Type B pancreatic cell (in vitro differentiated cells): ENCODE data around the gene XAGE5. TPM values are rescaled to one million over a fixed set of nuclear protein-coding genes. Genes with fewer than 3 reads are reported as not detected.
"Not testable (repeated sequence)": the region's sequence is repeated elsewhere in the genome, so short reads cannot be mapped to it uniquely, and the experiment has no call there.

Experiments used
- DNase-seq: peaks from one replicate; pipeline ENCODE4 v3.0.0; 2021; ENCODE audit warnings: mixed read lengths; ENCODE audit not compliant: unreplicated experiment; ENCODE audit errors: extremely low spot score
- H3K27ac Mint-ChIP-seq: 2 replicates; pipeline ENCODE4 v1.8.0; 2021; ENCODE audit warnings: mild to moderate bottlenecking, mixed read lengths
- H3K27me3 Mint-ChIP-seq: 2 replicates; pipeline ENCODE4 v1.8.0; 2021; ENCODE audit warnings: mixed read lengths
- H3K36me3 Mint-ChIP-seq: 2 replicates; pipeline ENCODE4 v1.8.0; 2021; ENCODE audit warnings: mixed read lengths
- H3K4me1 Mint-ChIP-seq: one replicate; pipeline ENCODE4 v1.8.0; 2021; ENCODE audit warnings: mixed read lengths; ENCODE audit not compliant: unreplicated experiment
- H3K4me3 Mint-ChIP-seq: 2 replicates; pipeline ENCODE4 v1.8.0; 2021; ENCODE audit warnings: mild to moderate bottlenecking, mixed read lengths
- H3K9me3 Mint-ChIP-seq: 2 replicates; pipeline ENCODE4 v1.8.0; 2021; ENCODE audit warnings: mixed read lengths
- CTCF ChIP-seq: fragments of 200-600 bp; sonication (generic); conservative IDR thresholded peaks from 2 replicates; pipeline ENCODE4 v1.5.0; 2021; ENCODE audit warnings: antibody characterized with exemption, mild to moderate bottlenecking
- long read RNA-seq: library from polyadenylated mRNA; unstranded; transcript quantifications from one replicate; pipeline ENCODE4 v2.0.0, GENCODE V29; 2020
- total RNA-seq: library from RNA; stranded (reverse); gene quantifications from 2 replicates; pipeline ENCODE4 v1.2.1, GENCODE V29; 2021; ENCODE audit warnings: low replicate concordance

Gene XAGE5
- total RNA-seq: not detected in 2 replicates
- long read RNA-seq: 0 reads

DNA sequence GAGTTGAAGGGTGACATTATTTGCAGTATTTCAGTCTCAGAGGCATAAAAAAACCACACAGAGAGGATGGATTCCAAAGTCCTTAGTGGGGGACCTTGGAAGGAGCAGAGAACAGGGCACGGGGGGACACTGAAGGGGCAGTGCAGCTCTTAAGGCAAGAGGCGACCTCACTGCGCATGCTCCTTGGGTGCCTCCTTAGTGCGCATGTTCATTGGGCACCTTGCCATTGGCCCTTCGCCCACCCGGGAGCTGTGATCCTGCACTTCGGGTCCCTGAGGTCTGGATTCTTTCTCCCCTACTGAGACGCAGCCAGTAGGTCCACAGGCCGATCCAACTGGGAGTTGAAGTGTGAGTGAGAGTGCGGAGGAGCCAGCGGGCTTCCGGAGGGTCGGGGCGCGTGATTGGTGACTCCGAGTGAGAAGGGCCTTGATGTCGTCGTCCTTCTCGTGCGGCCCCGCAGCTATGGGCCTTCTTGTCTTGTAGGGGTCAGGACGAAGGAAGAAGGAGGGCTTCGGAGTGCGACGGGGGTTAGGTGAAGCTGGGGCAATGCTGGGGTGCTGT, at the start of gene XAGE5:
TSS of gene XAGE5 (plus strand) at position 223 of the 561 bp plus-strand sequence. CDS start 1,280 bp downstream, outside the sequence.
- Mint-ChIP-seq H3K27me3 (peaks cover 5% of the 10 kb centered on the region), H3K9me3 (no peaks in the 10 kb centered on the region), H3K36me3 (no peaks in the 10 kb centered on the region), H3K27ac (no peak within 1 kb of the TSS), H3K4me1 (no peaks in the 10 kb centered on the region), H3K4me3 (no peak within 1 kb of the TSS)
- no peak for DNase-seq
- no peak for TF ChIP-seq CTCF

GRCh38 chrX:52765983-52766382, 45.1 kb upstream of the XAGE5 start:
- H3K27ac Mint-ChIP-seq, H3K36me3 Mint-ChIP-seq: not testable (repeated sequence)

GRCh38 chrX:52773504-52773903, 37.6 kb upstream of the XAGE5 start:
- not testable (repeated sequence) for H3K27ac Mint-ChIP-seq, H3K9me3 Mint-ChIP-seq, H3K36me3 Mint-ChIP-seq, H3K4me3 Mint-ChIP-seq, H3K27me3 Mint-ChIP-seq, H3K4me1 Mint-ChIP-seq
- peak; percentile 22 for DNase-seq

More at GRCh38 chrX:52765983-52766382, 45.1 kb upstream of the XAGE5 start:
- not testable (repeated sequence) for H3K4me3 Mint-ChIP-seq, H3K9me3 Mint-ChIP-seq, H3K4me1 Mint-ChIP-seq, H3K27me3 Mint-ChIP-seq, DNase-seq

DNA sequence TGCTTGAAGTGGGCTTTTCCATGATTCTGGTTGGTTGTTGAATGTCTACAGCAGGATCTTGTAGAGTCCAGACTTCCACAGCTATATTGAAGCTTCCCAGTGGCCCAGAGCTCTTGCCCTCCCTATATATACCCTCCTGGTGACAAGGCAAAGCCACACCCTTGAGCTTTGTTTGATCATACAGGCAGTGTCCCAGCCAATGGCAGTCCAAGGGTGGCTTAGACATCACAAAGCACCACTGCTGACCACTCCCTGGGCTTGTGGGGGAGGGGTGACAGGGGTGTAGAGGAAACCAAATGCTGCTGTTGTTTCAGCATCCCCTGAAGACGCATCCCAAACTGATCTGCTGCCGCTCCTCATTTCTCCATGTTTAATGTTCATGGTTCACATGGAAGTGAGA, 13.8 kb upstream of the XAGE5 start, which contains the start of gene SPANXN5:
TSS of gene SPANXN5 (minus strand) at position 101 of the 400 bp plus-strand sequence. CDS start at position 22, 79 bp downstream.
- DNase-seq: peak; percentile 32
- not testable (repeated sequence) for H3K27ac Mint-ChIP-seq, H3K4me1 Mint-ChIP-seq, H3K36me3 Mint-ChIP-seq, H3K9me3 Mint-ChIP-seq, H3K4me3 Mint-ChIP-seq, H3K27me3 Mint-ChIP-seq

DNA sequence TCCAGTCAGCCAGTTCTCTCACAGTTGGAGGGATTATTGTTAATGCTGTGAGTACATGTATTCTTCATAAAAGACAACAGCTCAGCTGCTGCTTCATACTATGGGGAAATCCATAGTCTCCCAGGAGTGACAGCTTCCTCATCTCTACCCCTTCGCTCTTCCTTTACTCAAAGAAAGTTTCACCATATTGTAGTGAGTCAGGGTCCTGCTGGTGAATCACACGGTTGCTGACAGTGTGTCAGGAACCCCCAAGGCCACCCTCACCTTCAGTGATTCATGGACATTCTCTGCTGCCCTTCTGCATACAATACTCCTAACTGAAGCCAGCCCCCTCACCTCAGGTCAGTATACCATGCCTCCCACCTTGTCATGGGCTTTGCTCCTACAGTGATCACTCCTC, 6.2 kb upstream of the XAGE5 start:
- H3K27me3 Mint-ChIP-seq, H3K4me3 Mint-ChIP-seq, H3K27ac Mint-ChIP-seq, H3K9me3 Mint-ChIP-seq, H3K4me1 Mint-ChIP-seq, H3K36me3 Mint-ChIP-seq, DNase-seq: not testable (repeated sequence)

DNA sequence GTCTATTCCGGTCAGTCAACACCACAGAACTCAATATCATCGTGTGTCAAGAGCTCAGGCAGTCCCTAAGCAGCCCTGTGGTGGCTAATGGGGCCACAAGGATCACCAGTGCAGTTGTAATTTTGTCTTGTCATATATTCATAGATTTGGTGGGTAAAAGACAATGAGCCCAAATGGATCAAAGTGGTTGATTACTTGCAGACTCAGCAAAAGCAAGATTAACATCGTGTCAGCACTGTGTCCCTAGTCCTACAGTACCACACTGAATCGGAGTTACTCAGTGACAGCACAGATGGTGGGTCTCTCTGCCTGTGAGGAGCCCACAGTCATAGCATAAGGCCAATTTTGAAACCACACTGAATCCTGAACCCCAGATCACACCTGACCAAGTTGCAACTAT, 8.7 kb downstream of the XAGE5 start:
- no peaks in the 10 kb centered on the region for H3K9me3 Mint-ChIP-seq
- no peak for DNase-seq

DNA sequence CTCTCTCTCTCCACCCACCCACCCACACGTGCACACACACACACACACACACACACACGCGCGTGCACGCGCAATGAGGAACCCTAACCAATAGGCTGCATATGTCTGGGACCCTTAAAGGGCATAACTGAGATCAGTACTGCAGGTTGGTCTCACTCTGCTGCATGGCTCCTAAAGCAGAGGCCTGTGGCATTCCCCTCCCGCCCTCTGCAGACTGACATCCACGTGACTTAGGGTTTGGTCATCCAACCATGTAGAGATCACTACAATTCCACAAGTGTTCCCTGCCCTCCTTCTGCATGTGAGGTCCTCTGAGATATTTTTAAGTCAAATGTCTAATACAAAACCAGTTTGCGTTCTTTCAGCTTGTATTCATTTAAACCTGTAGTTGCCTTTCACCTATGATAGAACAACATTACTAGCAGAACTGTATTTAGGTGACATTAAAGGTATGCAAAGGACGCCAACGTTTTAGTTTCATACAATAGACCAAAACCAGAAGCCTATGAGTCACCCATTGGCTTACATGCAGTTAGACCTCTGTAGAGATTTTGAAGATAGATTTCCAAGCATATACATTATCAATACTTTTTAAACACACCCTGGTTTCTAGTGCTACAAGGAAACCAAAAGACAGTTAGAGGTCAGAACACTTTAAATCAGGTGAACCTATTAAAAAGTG, 10.1 kb downstream of the XAGE5 start:
- Mint-ChIP-seq H3K4me1 (no peaks in the 10 kb centered on the region), H3K4me3 (no peak overlapping the region), H3K27ac (no peak overlapping the region), H3K9me3 (no peaks in the 10 kb centered on the region), H3K36me3 (no peaks in the 10 kb centered on the region), H3K27me3 (no peaks in the 10 kb centered on the region)
- no peak for DNase-seq
- no peak for TF ChIP-seq CTCF

More for the DNA sequence above, 8.7 kb downstream of the XAGE5 start:
- no peaks in the 10 kb centered on the region for H3K27me3 Mint-ChIP-seq
- no peak overlapping the region for H3K27ac Mint-ChIP-seq
- no peaks in the 10 kb centered on the region for H3K4me1 Mint-ChIP-seq
- no peaks in the 10 kb centered on the region for H3K36me3 Mint-ChIP-seq
- no peak overlapping the region for H3K4me3 Mint-ChIP-seq
- no peak for TF ChIP-seq CTCF
